HepG2 (cell line): Measurements from ENCODE around the gene IKZF3. TPM values are rescaled to one million over a fixed set of nuclear protein-coding genes. Genes with fewer than 3 reads are reported as not detected.

Experiments
- AKAP8 ChIP-seq: sonication (generic); formaldehyde crosslinking; IDR thresholded peaks from 2 replicates; pipeline ENCODE4 v1.5.1; 2020; ENCODE audit warnings: mild to moderate bottlenecking, missing genetic modification reagents
- DNMT3B ChIP-seq: conservative IDR thresholded peaks from 2 replicates; pipeline ENCODE4 v1.6.1; 2016; ENCODE audit warnings: missing biosample characterization, control low read depth
- ETV5 ChIP-seq: IDR thresholded peaks from 2 replicates; pipeline ENCODE4 v1.6.1; 2018; ENCODE audit warnings: missing biosample characterization, missing genetic modification reagents, inconsistent platforms, borderline replicate concordance
- MAFK ChIP-seq, 2 experiments: IDR thresholded peaks in 1 of 2; conservative IDR thresholded peaks in 1 of 2; 2 replicates each; pipeline ENCODE4 v1.6.1; 2011; ENCODE audit warnings: improper control_type of control experiment in 2 of 2, low read length in 2 of 2
- MTF1 ChIP-seq: sonication (generic); formaldehyde crosslinking; IDR thresholded peaks from 2 replicates; pipeline ENCODE4 v1.5.0; 2020; ENCODE audit warnings: missing genetic modification reagents
- PHF8 ChIP-seq: sonication (generic); formaldehyde crosslinking; IDR thresholded peaks from 2 replicates; pipeline ENCODE4 v1.5.0; 2020; ENCODE audit warnings: missing genetic modification reagents
- PLRG1 ChIP-seq: fragments of 450-650 bp; conservative IDR thresholded peaks from 2 replicates; pipeline ENCODE4 v1.6.1; 2016
- PPARG ChIP-seq: conservative IDR thresholded peaks from 2 replicates; pipeline ENCODE4 v1.6.1; 2016; ENCODE audit warnings: missing biosample characterization, missing genetic modification reagents
- PTBP1 ChIP-seq: fragments of 200-400 bp; formaldehyde crosslinking; IDR thresholded peaks from 2 replicates; pipeline ENCODE4 v1.6.1; 2018; ENCODE audit warnings: low read length, low read depth; ENCODE audit not compliant: poor library complexity, severe bottlenecking
- REPIN1 ChIP-seq: sonication (generic); formaldehyde crosslinking; IDR thresholded peaks from 2 replicates; pipeline ENCODE4 v1.8.0; 2022; ENCODE audit warnings: missing genetic modification reagents, low read depth, mild to moderate bottlenecking, borderline replicate concordance
- SNAI1 ChIP-seq: sonication (generic); formaldehyde crosslinking; IDR thresholded peaks from 2 replicates; pipeline ENCODE4 v1.5.0; 2020; ENCODE audit warnings: mild to moderate bottlenecking, missing genetic modification reagents, borderline replicate concordance
- ZNF121 ChIP-seq: sonication (generic); formaldehyde crosslinking; IDR thresholded peaks from 2 replicates; pipeline ENCODE4 v1.5.0; 2020; ENCODE audit warnings: mild to moderate bottlenecking, missing genetic modification reagents
- ZNF207 ChIP-seq: fragments of 450-650 bp; IDR thresholded peaks from 2 replicates; pipeline ENCODE4 v1.6.1; 2016; ENCODE audit warnings: antibody characterized with exemption, borderline replicate concordance
- ZNF292 ChIP-seq: sonication (generic); formaldehyde crosslinking; IDR thresholded peaks from 2 replicates; pipeline ENCODE4 v1.8.1; 2022; ENCODE audit warnings: mild to moderate bottlenecking, low read depth, missing genetic modification reagents, borderline replicate concordance
- ZNF44 ChIP-seq: sonication (generic); formaldehyde crosslinking; IDR thresholded peaks from 2 replicates; pipeline ENCODE4 v1.5.1; 2020; ENCODE audit warnings: mild to moderate bottlenecking, missing genetic modification reagents
- polyA plus RNA-seq, 8 experiments: library from polyadenylated mRNA; depleted of rRNA in 3 of 8; stranded (reverse) in 7 of 8; unstranded in 1 of 8; fragments of >200 nt; fragmentation: Illumina TruSeq in 4 of 8; extraction: Trizol in 4 of 8; gene quantifications; 2 replicates each; pipeline versions ENCODE4 v1.2.1 to v1.2.3, GENCODE V29; 2011 to 2016; ENCODE audit warnings: low read depth in 4 of 8, missing spikeins in 1 of 8, mixed read lengths in 1 of 8; ENCODE audit not compliant: insufficient read depth in 1 of 8
- total RNA-seq, 5 experiments: library from RNA; depleted of rRNA; stranded (reverse); fragments of >200 nt; fragmentation: Illumina TruSeq; extraction: Trizol; gene quantifications; 2 replicates each; pipeline ENCODE4 v1.2.3, GENCODE V29; 2016; ENCODE audit warnings: low read depth in 1 of 5
- TF ChIP-seq, protein P1 (sequence below): sonication (generic); formaldehyde crosslinking; IDR thresholded peaks from 2 replicates; pipeline ENCODE4 v1.4.0; 2020; ENCODE audit warnings: missing genetic modification reagents, borderline replicate concordance
- TF ChIP-seq, protein P2 (sequence below): sonication (generic); formaldehyde crosslinking; IDR thresholded peaks from 2 replicates; pipeline ENCODE4 v1.5.1; 2020; ENCODE audit warnings: mild to moderate bottlenecking, missing genetic modification reagents, moderate library complexity
- TF ChIP-seq, protein P3 (sequence below): IDR thresholded peaks from 2 replicates; pipeline ENCODE4 v1.6.1; 2018; ENCODE audit warnings: missing genetic modification reagents
- TF ChIP-seq, protein P4 (sequence below): conservative IDR thresholded peaks from 2 replicates; pipeline ENCODE4 v1.6.1; 2018; ENCODE audit warnings: missing genetic modification reagents
- TF ChIP-seq, protein P5 (sequence below): sonication (generic); formaldehyde crosslinking; conservative IDR thresholded peaks from 2 replicates; pipeline ENCODE4 v1.8.1; 2023; ENCODE audit warnings: missing genetic modification reagents
- TF ChIP-seq, protein P6 (sequence below): sonication (generic); formaldehyde crosslinking; IDR thresholded peaks from 2 replicates; pipeline ENCODE4 v1.8.0; 2022; ENCODE audit warnings: mild to moderate bottlenecking, missing genetic modification reagents, borderline replicate concordance

IKZF3 gene
- total and polyA plus RNA-seq, 2 of the 13 experiments (the other 11 are each of a cell fraction or from before 2014, with no cell fraction given) = not detected

DNA sequence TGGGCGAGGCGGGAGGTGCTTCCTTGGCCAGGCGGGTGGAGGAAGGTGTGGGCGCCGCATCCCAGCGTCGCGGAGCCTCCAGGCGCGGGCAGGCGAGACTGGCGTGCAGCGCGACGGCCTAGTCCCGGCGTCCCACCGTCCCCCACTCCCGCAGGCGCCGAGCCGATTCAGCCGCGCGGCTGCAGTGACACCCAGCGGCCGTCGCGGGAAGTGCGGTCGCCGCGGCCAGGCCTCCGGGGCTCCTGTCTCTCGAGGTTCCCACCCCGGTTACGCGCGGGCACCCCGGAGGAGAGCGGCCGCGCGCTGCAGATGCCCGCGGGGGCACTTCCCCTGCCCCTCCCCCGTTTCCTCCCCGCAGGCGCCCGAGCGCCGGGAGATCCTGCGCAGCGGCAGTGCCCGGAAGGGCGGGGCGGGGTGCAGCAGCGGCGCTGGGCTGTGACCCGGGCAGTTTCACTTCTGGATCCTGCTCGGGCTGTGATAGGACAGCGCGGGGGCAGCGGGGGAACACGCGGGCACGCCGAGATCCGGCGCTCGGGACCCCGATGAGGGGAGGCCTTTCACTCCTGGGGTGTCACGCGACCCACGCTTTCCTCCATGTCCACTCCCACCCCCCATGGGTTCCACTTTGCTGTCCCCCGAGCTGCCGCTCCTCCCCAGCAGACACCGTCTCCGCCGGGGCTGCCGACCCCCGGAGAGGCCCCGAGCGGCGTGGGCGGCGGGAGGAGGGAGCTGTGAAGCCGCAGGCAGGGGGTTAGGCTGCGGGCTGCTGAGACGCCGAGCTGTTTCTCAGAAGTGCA is 109.8 kb downstream of the IKZF3 start (continued):
- TF ChIP-seq, protein P1, sequence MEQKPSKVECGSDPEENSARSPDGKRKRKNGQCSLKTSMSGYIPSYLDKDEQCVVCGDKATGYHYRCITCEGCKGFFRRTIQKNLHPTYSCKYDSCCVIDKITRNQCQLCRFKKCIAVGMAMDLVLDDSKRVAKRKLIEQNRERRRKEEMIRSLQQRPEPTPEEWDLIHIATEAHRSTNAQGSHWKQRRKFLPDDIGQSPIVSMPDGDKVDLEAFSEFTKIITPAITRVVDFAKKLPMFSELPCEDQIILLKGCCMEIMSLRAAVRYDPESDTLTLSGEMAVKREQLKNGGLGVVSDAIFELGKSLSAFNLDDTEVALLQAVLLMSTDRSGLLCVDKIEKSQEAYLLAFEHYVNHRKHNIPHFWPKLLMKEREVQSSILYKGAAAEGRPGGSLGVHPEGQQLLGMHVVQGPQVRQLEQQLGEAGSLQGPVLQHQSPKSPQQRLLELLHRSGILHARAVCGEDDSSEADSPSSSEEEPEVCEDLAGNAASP (CRISPR knock-in tag) = peak; percentile 66
- TF ChIP-seq ZNF121 (CRISPR knock-in tag) (no peak), PLRG1 (no peak), ZNF44 (no peak), ZNF207 (no peak), AKAP8 (CRISPR knock-in tag) (peak; percentile 43), PPARG (CRISPR knock-in tag) (peak; percentile 67; the same call in 1 of the 2 replicates), ZNF292 (CRISPR knock-in tag) (no peak; the same call in 1 of the 2 replicates), MAFK (conservative IDR thresholded peaks at IDR 0.05 in 1 of 2, IDR thresholded peaks at IDR 0.05 in 1 of 2; ENCODE audit: low read length in 2 of 2) (no peak), SNAI1 (CRISPR knock-in tag) (no peak), REPIN1 (CRISPR knock-in tag) (peak; percentile 66), MTF1 (CRISPR knock-in tag) (peak; percentile 18), PHF8 (peak; percentile 73), DNMT3B (CRISPR knock-in tag) (no peak), ETV5 (CRISPR knock-in tag) (peak; percentile 90), PTBP1 (no peak)
- TF ChIP-seq, protein P2, sequence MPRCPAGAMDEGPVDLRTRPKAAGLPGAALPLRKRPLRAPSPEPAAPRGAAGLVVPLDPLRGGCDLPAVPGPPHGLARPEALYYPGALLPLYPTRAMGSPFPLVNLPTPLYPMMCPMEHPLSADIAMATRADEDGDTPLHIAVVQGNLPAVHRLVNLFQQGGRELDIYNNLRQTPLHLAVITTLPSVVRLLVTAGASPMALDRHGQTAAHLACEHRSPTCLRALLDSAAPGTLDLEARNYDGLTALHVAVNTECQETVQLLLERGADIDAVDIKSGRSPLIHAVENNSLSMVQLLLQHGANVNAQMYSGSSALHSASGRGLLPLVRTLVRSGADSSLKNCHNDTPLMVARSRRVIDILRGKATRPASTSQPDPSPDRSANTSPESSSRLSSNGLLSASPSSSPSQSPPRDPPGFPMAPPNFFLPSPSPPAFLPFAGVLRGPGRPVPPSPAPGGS (CRISPR knock-in tag) = peak; percentile 80; the same call in 1 of the 2 replicates
- TF ChIP-seq, protein P3, sequence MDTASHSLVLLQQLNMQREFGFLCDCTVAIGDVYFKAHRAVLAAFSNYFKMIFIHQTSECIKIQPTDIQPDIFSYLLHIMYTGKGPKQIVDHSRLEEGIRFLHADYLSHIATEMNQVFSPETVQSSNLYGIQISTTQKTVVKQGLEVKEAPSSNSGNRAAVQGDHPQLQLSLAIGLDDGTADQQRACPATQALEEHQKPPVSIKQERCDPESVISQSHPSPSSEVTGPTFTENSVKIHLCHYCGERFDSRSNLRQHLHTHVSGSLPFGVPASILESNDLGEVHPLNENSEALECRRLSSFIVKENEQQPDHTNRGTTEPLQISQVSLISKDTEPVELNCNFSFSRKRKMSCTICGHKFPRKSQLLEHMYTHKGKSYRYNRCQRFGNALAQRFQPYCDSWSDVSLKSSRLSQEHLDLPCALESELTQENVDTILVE (CRISPR knock-in tag) = peak; percentile 86; the same call in 1 of the 2 replicates
- TF ChIP-seq, protein P4, sequence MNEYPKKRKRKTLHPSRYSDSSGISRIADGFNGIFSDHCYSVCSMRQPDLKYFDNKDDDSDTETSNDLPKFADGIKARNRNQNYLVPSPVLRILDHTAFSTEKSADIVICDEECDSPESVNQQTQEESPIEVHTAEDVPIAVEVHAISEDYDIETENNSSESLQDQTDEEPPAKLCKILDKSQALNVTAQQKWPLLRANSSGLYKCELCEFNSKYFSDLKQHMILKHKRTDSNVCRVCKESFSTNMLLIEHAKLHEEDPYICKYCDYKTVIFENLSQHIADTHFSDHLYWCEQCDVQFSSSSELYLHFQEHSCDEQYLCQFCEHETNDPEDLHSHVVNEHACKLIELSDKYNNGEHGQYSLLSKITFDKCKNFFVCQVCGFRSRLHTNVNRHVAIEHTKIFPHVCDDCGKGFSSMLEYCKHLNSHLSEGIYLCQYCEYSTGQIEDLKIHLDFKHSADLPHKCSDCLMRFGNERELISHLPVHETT = no peak; the same call in none of the 2 replicates
- TF ChIP-seq, protein P5, sequence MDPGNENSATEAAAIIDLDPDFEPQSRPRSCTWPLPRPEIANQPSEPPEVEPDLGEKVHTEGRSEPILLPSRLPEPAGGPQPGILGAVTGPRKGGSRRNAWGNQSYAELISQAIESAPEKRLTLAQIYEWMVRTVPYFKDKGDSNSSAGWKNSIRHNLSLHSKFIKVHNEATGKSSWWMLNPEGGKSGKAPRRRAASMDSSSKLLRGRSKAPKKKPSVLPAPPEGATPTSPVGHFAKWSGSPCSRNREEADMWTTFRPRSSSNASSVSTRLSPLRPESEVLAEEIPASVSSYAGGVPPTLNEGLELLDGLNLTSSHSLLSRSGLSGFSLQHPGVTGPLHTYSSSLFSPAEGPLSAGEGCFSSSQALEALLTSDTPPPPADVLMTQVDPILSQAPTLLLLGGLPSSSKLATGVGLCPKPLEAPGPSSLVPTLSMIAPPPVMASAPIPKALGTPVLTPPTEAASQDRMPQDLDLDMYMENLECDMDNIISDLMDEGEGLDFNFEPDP (CRISPR knock-in tag) = no peak
- TF ChIP-seq, protein P6, sequence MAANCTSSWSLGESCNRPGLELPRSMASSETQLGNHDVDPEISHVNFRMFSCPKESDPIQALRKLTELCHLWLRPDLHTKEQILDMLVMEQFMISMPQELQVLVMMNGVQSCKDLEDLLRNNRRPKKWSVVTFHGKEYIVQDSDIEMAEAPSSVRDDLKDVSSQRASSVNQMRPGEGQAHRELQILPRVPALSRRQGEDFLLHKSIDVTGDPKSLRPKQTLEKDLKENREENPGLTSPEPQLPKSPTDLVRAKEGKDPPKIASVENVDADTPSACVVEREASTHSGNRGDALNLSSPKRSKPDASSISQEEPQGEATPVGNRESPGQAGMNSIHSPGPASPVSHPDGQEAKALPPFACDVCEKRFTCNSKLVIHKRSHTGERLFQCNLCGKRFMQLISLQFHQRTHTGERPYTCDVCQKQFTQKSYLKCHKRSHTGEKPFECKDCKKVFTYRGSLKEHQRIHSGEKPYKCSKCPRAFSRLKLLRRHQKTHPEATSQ (CRISPR knock-in tag) = peak; percentile 38; the same call in 1 of the 2 replicates
